ENCODE measurements around the gene WDPCP.
"Not testable (repeated sequence)": the region's sequence is repeated elsewhere in the genome, so short reads cannot be mapped to it uniquely, and the experiment has no call there.

WDPCP gene

DNA sequence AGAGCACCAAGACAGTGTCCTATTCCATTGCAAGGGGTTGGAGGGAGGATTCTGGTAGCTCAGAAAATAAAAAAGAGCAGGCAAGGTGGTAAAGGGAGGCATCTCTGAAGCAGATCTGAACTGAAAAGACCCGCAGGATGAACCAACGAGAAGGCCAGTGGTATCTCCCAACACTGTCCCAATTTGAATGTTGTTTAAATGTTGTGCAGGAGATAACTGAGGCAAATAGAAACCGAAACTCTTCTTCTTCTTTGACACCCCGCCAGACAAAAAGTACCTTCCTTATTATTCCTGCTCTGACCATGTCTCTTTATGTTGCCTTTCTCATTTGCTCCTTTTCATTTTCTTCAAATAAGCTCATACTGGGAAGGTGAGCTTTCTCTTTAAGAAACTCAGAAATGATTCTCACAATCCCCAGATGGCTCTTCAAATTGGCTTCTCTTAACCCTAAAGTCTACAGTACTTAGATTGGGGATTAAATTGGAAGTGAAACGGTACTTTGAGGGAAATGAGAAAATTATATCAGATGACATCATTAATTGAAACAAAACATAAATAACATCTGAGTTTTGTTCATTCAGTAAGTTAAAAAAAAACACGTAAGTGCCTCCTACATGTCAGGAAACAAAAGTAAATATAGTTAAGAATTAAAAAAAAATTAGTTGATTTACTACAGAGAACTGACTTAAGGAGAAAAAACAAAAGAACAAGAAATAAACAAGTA, 143.6 kb downstream of the WDPCP start:
- no peak for DNase-seq

DNA sequence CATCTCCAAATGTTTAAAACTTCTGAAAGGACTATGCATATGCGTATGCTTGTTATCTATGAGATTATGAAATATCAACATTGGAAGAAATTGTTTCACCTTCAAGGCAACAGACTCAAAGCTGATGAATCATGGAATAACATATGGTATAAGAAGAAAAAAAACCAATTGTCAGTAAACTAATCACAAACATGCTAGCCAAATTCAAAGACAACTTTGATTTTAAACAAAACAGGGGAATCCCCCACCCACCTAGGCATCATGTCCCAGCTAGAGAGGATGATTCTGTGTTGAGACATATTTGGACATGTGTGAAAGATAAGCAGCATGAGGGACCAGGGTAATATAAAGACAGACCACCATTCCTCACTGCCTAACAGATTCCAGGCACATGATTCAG, 147.7 kb downstream of the WDPCP start:
- no peak for DNase-seq

DNA sequence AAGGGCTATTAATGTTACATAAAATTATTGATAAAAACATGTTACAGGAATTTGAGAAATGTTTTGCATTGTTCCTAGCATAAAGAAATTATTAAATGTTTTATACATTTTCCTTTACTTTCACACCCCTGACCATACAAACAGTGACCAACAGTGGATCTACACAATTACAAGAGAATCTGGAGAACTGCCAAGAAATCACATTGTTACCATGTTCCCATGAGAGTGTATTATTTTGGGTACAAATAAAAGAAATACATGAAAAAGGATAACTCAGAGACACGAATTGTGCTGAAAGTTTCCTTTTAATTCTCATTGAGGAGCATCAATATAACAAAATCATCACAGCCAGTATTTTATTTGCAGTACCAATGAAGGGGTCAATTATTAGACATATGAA, 150.1 kb downstream of the WDPCP start:
- DNase-seq, result no peak

DNA sequence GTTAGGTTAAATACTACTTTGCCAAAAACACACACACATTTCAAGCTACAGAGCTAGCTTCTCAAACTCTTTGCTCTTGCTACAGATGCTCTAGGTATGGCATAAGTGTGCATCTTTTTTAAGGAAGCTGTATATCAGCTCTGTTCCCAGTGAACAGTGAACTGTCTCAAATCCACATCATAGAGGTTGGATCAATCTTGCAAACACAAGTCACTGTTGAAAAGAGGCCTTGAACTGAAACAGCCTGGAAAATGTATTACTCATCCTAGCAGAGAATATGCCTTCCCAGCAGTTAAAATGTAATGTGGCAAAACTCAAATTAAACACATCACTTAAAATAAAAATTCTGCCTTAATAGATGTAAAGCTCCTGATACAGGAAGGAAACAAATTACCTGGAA, 151.8 kb downstream of the WDPCP start:
- DNase-seq, result no peak

DNA sequence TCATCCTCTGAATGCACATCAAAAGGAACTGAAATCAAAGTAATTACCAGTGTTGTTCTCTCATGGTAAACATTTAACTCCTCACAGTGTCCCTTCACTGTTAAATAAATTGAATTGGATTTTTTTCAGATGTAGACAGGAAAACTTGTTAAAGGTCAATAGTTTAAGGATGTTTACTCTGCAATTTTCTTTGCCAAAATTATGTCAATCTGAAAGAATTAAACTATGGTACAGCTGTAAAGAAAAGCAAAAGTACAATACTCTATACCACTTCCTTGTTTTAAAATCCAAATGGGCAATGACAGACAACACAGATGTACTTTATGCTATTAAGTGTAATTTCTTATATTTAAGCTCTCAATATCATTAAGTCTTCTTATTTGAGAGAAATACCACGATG, 153.2 kb downstream of the WDPCP start:
- DNase-seq, result no peak

DNA sequence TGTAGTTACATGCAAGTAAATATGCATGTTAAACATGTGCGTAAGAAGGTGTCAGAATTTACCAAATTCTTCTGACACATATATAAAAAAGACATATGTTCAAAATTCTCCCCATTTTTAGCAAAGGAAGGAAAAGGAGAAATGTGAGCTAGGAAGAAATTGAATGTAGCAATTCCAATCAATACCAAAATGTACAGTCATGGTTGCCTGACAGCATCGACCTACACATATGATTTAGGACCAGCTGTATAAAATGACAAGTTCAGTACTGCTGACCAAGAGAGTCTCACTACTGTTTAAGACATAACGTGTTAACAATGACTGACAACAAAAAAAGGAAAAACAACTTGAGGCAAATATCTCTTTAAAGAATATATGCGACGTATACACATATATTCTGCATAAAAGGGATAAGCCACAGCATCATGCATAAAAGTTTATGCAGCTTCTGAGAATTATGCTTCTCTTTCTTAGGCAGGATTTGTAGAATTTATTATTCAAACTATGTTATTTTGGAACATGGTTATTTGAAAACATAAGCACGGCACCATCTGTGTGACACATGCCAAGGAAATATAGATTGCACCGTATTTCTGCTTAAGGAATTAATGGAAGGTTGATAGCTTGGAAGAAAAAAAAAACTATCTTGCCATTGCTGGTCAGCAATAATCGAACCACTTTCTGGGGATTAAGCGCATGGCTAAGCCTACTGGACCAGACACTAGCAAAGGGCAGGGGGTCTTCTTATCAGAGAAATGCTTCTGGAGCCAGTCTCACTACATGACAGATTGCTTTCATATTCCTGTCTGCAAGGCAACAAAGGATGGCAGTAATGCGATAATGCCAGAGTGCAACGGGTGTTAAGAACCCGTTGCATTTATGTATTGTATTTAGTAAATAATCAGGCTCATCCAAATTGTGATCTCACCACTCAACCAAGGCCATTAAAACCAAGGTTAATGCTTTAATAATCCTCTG, 154.0 kb downstream of the WDPCP start:
- DNase-seq, result no peak

DNA sequence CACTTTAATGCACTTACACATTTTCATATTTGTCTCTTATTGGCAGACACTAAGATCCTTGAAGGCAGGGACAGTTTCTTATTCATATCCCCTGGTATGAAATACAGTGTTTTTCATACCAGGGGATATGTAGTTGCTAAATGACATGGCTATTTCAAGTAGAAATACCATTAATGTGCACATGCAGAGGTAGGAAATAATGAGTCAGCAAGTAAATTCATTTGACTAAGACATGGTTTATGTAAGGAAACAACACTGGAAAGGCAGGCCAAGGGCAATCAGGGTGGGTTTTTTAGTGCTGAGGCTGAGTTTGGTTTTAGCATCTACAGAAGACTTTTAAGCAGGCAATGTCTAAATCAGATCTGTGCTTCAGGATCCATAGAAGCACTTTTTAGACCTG, 155.9 kb downstream of the WDPCP start:
- DNase-seq, result no peak

DNA sequence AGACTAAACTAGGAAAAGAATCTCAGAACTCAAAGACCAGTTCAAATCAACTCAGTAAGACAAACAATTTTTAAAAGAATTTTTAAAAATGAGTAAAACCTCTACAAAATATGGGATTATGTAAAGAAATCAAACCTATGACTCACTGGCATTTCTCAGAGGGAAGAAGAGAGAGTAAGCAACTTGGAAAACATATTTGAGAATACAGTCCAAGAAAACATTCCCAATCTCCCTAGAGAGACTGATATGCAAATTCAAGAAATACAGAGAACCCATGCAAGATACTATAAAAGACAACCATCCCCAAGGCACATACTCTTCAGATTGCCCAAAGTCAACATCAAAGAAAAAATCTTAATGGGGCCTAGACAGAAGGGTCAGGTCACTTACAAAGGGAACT, 162.7 kb downstream of the WDPCP start:
- no peak for DNase-seq

DNA sequence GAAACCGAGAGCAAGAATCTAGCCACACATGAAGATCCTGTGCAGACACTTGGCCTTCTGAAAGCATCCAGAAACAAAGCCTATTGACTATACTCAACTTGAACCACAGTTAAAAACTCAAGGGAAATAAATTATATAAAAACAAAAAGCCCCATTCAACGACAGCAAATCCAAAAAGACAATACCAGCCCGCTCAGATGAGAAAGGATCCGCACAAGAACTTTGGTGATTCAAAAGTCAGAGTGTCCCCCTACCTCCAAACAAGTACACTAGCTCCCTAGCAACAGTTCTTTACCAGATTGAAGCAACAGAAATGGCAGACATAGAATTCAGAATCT, 163.2 kb downstream of the WDPCP start:
- DNase-seq, result no peak

DNA sequence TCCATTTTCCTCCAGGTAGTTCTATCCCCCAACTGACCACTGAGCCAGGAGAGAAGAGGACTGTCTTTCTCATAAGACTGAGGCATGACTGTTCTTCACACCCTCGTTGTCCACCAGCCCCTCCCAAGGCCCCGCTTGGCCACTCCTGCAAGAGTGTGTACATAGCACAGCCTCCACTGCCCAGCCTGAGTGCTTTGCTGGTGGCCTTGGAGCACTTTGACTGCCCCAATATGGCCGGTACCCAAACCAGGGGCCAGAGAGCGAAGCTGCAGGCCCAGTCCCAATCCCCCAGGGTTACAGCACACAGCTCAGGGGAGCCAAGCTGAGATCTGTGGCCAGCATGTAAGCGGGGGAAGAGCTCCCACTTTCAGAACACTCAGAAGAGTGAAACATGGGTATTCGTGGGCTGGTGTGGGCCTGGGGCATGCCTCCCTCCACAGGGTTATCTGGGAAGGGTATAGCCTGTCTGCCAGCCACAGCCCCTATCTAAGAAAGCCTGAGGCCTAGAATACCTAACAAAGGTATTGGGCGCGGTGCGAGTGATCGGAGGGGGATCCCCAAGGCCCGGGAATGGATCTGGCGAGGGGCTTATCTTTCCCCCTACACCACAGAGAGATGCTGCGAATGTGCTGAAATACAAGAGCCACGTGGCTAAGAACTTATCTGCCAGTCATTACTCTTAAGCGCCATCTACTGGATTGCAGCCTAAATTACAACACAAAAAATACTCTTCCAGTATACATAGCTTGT, 163.8 kb downstream of the WDPCP start:
- no peak for DNase-seq

DNA sequence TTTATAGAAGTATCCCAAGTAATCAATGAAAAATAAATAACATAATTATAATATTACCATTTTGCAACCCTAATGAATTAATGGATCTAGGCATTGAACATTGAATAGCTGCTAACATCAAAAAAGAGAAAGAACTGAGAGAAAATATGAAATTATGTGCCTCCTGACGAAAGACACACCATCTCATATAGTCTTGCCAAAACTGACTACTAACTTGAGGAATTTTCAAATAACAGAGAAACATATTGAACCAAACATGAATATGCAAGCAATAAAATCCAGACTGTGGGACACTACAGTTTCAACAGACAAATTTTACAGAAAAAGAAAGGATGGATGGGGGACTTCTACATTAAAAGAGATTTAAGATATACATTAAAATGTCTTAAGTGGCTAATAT, 165.7 kb downstream of the WDPCP start:
- DNase-seq, result no peak

DNA sequence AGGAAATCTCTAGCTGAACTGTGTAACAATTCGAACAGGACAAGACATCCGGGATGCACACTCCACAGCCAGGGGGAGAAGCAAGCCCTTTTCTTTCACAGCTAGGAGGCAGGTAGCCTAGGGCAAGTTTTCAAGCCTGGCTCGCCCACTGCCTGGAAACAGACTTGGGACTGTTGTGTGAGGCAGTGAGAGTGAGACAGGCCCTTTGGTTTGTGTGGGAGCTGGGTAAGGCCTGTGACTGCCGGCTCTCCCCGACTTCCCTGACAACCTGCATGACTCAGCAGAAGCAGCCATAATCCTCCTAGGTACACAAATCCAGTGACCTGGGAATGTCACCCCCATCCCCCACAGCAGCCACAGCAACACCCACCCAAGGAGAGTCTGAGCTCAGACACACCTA, 179.7 kb downstream of the WDPCP start:
- DNase-seq, result no peak

DNA sequence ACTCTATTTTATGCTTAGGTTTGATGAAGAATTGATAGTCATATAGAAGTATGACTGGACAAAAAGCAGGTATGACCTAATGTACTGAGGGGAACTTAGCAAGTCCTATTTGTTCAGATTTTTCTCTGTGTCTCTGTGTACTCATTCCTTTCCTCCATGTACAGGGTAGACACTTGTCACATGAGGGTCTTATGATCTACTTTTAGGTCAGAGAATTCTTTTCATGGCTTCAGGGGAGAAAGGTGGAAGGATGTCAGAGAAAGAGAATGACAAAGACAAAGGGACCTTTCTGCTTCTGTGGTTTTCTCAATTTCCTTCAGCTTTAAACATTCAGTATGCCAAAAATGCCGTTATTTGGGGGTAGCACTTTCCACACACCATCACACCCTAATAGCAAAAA, 181.6 kb downstream of the WDPCP start:
- DNase-seq, result no peak

DNA sequence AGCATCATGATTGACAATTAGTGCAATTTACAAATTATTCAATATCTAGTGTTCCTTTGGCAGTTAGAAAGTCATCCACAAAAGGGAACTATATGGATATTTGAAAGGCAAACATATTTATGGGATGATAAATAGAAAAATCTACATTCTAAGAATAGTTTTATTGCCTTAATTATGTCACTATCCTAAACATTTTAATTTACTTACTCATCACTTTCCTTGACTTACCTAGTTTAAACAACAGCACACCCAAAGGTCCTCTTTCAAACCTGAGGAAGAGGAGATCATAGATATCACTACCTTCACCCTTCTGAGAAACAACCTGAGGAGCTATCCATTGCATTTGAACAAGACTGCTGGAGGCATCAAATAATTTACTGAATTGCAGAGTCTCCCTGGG, 184.5 kb downstream of the WDPCP start:
- no peak for DNase-seq

DNA sequence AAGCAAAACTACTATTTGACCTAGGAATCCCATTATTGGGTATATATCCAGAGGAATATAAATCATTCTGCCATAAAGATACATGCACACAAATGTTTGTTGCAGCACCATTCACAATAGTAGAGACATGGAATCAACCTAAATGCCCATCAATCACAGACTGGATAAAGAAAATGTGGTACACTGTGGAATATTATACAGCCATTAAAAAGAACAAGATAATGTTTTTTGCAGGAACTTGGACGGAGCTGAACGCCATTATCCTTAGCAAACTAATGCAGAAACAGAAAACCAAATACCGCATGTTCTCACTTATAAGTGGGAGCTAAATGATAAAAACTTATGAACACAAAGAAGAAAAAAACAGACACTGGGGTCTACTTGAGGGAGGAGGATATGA, 185.4 kb downstream of the WDPCP start:
- DNase-seq, result not testable (repeated sequence)

DNA sequence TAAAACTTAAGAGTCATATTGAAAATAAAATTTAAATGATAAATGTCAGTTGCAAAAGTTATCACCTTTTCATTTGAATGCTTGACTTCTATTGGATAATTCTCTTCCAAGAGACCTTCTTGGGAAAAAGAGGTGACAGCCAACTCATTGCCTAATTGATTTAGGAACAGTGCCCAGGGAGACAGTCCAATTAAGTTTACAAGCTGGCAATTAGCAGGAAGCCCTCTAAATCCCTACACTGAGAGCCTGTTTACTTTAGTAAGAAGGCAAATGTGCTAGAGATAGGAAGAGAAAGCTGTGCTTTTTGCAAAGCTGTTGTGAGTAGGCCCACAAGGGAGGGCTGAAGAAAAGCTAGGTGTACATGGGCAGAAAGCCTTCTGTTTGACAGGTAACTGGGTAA, 189.1 kb downstream of the WDPCP start:
- no peak for DNase-seq

DNA sequence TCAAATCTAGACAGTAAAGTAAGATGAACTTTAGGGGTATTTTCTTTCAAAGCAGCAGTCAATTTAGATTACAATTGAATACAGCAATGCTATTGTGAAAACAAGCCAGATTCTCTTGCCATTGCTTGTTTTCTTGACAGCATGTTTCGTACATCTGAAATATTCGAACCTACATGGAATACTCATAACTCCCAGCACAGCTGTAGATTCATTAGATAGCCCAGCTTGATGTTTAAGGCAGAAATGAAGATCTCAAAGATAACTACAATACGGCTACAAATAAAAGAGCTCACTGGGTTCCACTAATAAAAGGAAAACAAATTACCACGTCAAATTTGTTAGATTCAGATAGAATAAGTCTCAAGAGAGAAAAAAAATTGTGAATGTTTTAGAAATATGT, 208.8 kb downstream of the WDPCP start:
- DNase-seq, result no peak

DNA sequence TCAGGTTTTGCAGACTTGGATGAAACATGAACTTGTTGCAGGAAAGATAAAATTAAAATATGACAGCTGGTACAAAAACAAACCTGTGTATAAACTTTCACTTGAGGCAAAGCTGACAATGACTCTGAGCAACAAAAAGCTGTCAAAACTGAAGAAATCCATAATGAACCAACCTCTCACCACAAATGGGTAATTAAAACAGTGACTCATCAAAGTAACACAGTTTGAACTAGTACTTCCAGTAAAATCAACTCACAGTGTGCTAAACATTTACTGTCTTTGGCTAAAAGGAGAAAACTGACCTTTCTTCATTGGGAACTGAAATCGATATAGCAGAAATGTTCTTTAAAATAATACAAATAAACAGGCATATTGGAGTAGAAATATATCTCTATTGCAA, 209.7 kb downstream of the WDPCP start:
- no peak for DNase-seq

DNA sequence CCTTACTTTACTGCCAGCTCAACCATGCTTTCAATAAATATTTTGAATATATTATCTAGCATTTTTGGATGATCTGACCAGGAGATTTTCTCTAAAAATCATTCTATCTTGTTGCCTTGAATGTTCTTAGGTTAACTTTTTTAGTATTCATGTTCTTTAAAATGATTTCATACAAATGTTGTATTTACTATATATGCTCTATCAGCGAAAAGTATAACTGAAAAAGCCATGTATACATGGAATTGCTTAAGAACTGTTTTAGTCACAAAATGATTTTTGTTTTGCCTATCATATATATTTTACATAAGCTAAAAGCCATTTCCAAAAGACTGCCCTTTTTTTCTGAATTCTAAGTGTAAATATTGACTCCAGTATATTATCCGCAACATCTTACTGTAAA, 213.9 kb downstream of the WDPCP start:
- no peak for DNase-seq

DNA sequence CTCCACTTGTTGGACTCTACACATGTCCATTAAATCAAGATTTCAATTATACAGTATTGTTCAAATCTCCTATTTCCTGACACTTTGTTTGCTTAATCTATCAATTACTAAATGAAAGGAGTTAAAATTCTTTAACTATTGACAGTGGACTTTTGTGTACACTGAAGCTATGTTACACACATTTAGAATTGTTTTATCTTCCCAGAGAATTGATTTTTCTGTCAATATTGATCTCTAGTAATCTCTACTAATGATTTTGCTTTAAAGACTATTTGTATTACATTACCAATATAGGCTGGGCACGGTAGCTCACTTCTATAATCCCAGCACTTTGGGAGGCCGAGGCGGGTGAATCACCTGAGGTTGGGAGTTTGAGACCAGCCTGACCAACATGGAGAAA, 215.7 kb downstream of the WDPCP start:
- no peak for DNase-seq

DNA sequence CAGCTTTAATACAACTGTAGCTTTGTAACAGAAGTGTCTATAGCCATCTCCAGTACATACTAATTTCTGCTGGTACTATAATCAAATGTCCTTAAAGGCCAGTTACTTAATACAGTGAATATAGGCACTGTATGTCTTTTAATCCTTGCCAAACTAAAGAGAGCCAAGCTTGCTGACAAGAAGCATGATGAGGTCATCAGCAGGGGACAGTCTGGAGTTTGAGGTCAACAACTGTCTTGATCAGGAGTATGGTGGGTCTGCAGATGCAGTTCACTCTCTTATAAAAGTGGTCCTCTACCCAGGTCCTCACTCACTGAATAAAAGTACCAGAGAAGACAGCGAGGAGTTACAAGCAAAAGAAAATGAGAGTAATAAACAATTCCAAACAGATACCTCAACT, 219.1 kb downstream of the WDPCP start:
- no peak for DNase-seq

DNA sequence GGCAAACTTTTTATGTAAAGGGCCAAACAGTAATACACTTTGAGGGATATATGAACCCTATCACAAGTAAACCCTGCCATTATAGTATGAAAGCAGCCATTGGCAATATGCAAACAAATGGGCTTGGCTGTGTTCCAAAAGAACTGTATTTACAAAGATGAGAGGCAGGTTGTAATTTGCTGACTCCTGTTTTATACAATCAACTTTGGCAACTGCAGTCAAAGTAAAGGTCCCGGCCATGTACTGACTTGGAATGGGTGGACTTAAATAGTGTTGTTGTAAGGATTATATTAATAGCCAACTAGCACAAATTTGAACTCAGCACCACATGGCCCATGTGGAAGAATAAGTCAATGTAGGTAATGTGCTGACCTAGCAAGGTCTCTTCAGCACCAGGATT, 223.4 kb downstream of the WDPCP start:
- no peak for DNase-seq

DNA sequence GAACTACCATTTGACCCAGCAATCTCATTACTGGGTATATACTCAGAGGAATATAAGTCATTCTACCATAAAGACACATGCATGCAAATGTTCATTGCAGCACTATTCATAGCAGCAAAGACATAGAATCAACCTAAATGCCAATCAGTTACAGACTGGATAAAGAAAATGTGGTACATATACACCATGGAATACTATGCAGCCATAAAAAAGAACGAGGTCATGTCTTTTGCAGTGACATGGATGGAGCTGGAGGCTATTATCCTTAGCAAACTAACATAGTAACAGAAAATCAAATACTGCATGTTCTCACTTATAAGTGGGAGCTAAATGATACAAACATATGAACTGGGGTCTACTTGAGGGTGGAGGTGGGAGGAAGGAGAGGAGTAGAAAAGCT, 230.6 kb downstream of the WDPCP start:
- not testable (repeated sequence) for DNase-seq

DNA sequence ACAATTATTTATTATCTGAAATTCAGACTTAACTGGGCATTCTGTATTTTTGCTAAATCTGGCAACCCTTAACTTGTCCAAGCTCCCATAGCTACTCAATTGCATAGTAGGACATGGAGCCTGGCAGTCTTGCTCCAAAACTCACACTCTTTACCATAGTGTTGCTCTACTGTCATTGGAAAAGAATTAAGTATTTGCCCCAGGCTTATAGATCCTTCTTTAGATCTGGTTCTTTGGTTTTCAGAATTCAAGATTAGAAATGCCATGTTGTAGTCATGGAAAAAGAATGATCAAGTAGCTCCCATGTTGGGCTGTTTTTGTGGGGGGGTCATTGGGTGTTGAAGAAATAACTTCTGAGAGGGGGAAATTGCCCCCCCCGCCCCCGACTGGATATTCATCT, 240.9 kb downstream of the WDPCP start:
- DNase-seq, result no peak

Measured in T-helper 9 cell (primary cell).